SK-N-SH treated with all-trans-retinoic acid at 6 μM for 48 hours (cell line): ENCODE measurements around the gene IGFBP4.

Source experiments
- ESRRG ChIP-seq: fragments of 250-450 bp; sonication (Bioruptor Pico); IDR thresholded peaks from 2 replicates; pipeline ENCODE4 v1.6.1; 2021; ENCODE audit warnings: mild to moderate bottlenecking
- SNAI2 ChIP-seq: fragments of 250-450 bp; sonication (Bioruptor Pico); IDR thresholded peaks from 2 replicates; pipeline ENCODE4 v1.5.0; 2020; ENCODE audit warnings: mild to moderate bottlenecking, moderate library complexity
- ZNF70 ChIP-seq: fragments of 450-650 bp; formaldehyde crosslinking; IDR thresholded peaks from 2 replicates; pipeline ENCODE4 v1.5.0; 2020; ENCODE audit warnings: mild to moderate bottlenecking, moderate library complexity
- ZNF8 ChIP-seq: fragments of 450-650 bp; formaldehyde crosslinking; IDR thresholded peaks from 2 replicates; pipeline ENCODE4 v1.5.0; 2020; ENCODE audit warnings: mild to moderate bottlenecking, moderate library complexity
- TF ChIP-seq, protein P1 (sequence below): fragments of 250-450 bp; sonication (Bioruptor Pico); IDR thresholded peaks from 2 replicates; pipeline ENCODE4 v1.8.0; 2020; ENCODE audit warnings: mild to moderate bottlenecking, moderate library complexity, borderline replicate concordance
- TF ChIP-seq, protein P2 (sequence below): fragments of 250-450 bp; sonication (Bioruptor Pico); IDR thresholded peaks from 2 replicates; pipeline ENCODE4 v1.5.1; 2020; ENCODE audit warnings: low read depth, mild to moderate bottlenecking, moderate library complexity

DNA sequence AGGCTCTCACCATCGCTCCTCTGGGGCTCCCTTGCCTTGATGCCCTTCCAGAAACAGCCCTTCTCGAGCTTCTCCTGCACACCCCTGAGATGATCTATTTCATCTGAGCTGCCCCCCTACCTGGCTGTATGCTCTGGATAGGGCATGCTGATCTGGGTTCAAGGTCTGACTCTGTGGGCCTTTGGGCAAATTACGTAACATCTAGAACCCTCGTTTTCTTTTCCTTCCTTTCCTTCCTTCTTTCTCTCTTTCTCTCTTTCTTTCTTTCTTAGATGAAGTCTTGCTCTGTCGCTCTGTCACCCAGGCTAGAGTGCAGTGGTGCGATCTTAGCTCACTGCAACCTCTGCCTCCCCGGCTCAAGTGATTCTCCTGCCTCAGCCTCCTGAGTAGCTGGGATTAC, 37.9 kb downstream of the IGFBP4 start:
- TF ChIP-seq ZNF70 (CRISPR knock-in tag) (no peak), ESRRG (CRISPR knock-in tag) (no peak), ZNF8 (no peak), SNAI2 (CRISPR knock-in tag) (no peak)
- TF ChIP-seq, protein P1, sequence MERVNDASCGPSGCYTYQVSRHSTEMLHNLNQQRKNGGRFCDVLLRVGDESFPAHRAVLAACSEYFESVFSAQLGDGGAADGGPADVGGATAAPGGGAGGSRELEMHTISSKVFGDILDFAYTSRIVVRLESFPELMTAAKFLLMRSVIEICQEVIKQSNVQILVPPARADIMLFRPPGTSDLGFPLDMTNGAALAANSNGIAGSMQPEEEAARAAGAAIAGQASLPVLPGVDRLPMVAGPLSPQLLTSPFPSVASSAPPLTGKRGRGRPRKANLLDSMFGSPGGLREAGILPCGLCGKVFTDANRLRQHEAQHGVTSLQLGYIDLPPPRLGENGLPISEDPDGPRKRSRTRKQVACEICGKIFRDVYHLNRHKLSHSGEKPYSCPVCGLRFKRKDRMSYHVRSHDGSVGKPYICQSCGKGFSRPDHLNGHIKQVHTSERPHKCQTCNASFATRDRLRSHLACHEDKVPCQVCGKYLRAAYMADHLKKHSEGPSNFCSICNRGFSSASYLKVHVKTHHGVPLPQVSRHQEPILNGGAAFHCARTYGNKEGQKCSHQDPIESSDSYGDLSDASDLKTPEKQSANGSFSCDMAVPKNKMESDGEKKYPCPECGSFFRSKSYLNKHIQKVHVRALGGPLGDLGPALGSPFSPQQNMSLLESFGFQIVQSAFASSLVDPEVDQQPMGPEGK (CRISPR knock-in tag), result no peak
- TF ChIP-seq, protein P2, sequence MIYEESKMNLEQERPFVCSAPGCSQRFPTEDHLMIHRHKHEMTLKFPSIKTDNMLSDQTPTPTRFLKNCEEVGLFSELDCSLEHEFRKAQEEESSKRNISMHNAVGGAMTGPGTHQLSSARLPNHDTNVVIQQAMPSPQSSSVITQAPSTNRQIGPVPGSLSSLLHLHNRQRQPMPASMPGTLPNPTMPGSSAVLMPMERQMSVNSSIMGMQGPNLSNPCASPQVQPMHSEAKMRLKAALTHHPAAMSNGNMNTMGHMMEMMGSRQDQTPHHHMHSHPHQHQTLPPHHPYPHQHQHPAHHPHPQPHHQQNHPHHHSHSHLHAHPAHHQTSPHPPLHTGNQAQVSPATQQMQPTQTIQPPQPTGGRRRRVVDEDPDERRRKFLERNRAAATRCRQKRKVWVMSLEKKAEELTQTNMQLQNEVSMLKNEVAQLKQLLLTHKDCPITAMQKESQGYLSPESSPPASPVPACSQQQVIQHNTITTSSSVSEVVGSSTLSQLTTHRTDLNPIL (CRISPR knock-in tag), result no peak
